PFSK-1 (cell line): ENCODE results near the gene NRROS.

ENCODE experiments used
- FOXP2 ChIP-seq: optimal IDR thresholded peaks from 2 replicates; pipeline ENCODE3; 2011; ENCODE audit warnings: borderline replicate concordance, control low read depth, inconsistent platforms; ENCODE audit not compliant: insufficient read depth; ENCODE audit errors: extremely low read length, extremely low read depth
- POLR2AphosphoS5 ChIP-seq: IDR thresholded peaks from 2 replicates; pipeline ENCODE4 v1.6.1; 2012; ENCODE audit warnings: low read depth, mild to moderate bottlenecking, control low read depth, low read length, moderate library complexity
- REST ChIP-seq, 2 experiments: IDR thresholded peaks; 2 replicates each; pipeline versions ENCODE4 v1.6.1 to v1.8.0; 2011 to 2012; ENCODE audit warnings: low read depth in 2 of 2, low read length in 2 of 2, control low read depth in 1 of 2, inconsistent platforms in 1 of 2, mild to moderate bottlenecking in 1 of 2, moderate library complexity in 1 of 2; ENCODE audit not compliant: insufficient read depth in 1 of 2
- SIN3A ChIP-seq: IDR thresholded peaks from 2 replicates; pipeline ENCODE4 v1.6.1; 2012; ENCODE audit warnings: mild to moderate bottlenecking, low read length, moderate library complexity, borderline replicate concordance; ENCODE audit not compliant: insufficient read depth
- TAF1 ChIP-seq: IDR thresholded peaks from 2 replicates; pipeline ENCODE4 v1.6.1; 2012; ENCODE audit warnings: low read length, control low read depth, borderline replicate concordance; ENCODE audit not compliant: insufficient read depth

Gene NRROS

GRCh38 chr3:196677931-196678330 lies 38.4 kb downstream of the NRROS start:
- TF ChIP-seq TAF1 (no peak), FOXP2 (no peak), POLR2AphosphoS5 (no peak), SIN3A (no peak), REST (IDR thresholded peaks at IDR 0.05; ENCODE audit: insufficient read depth in 1 of 2, low read depth in 2 of 2, low read length in 2 of 2) (no peak)

- TF ChIP-seq POLR2AphosphoS5, result no peak
Observed at GRCh38 chr3:196684548-196685407, 45.3 kb downstream of the NRROS start.

- no peak for TF ChIP-seq SIN3A
- no peak for TF ChIP-seq POLR2AphosphoS5
- no peak for TF ChIP-seq FOXP2
- TF ChIP-seq TAF1, result no peak
- TF ChIP-seq REST (IDR thresholded peaks at IDR 0.05; ENCODE audit: insufficient read depth in 1 of 2, low read depth in 2 of 2, low read length in 2 of 2), result no peak
Observed at GRCh38 chr3:196686436-196686835, 46.9 kb downstream of the NRROS start.

GRCh38 chr3:196688349-196688748 lies 48.9 kb downstream of the NRROS start:
- TF ChIP-seq TAF1 (no peak), SIN3A (no peak), FOXP2 (no peak), POLR2AphosphoS5 (no peak)

GRCh38 chr3:196689941-196690660 lies 50.6 kb downstream of the NRROS start:
- TF ChIP-seq TAF1 (no peak), POLR2AphosphoS5 (no peak), FOXP2 (no peak)

GRCh38 chr3:196691386-196691785 lies 51.9 kb downstream of the NRROS start:
- TF ChIP-seq POLR2AphosphoS5, result no peak
- TF ChIP-seq TAF1, result no peak
- no peak for TF ChIP-seq FOXP2
- no peak for TF ChIP-seq REST (IDR thresholded peaks at IDR 0.05; ENCODE audit: insufficient read depth in 1 of 2, low read depth in 2 of 2, low read length in 2 of 2)
- TF ChIP-seq SIN3A, result no peak
